Measurements from ENCODE around the gene MMP14.

Gene MMP14

DNA sequence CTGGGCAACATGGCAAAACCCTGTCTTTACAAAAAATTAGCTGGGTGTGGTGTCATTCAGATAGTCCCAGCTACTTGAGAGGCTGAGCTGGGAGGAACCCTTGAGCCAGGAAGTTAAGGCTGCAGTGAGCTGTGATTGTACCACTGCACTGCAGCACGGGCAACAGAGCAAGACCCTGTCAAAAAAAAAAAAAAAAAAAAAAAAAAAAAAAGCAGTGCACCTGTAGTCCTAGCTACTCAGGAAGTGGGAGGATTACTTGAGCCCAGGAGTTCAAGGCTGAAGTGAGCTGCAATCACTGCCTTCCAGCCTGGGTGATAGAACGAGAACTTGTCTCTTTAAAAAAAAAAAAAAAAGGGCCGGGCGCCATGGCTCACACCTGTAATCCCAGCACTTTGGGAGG, 52.3 kb downstream of the MMP14 start:
- no peak overlapping the region for H3K27ac ChIP-seq (replicated peaks)
- TF ChIP-seq SPI1 (IDR thresholded peaks at IDR 0.05; ENCODE audit: borderline replicate concordance, low read depth) (no peak), POLR2AphosphoS5 (IDR thresholded peaks at IDR 0.05; ENCODE audit: low read depth) (no peak), GABPA (IDR thresholded peaks at IDR 0.05; ENCODE audit: low read depth) (no peak), CTCF (IDR thresholded peaks at IDR 0.05; ENCODE audit: insufficient read depth, low read length) (no peak)
- TF ChIP-seq, protein P1, sequence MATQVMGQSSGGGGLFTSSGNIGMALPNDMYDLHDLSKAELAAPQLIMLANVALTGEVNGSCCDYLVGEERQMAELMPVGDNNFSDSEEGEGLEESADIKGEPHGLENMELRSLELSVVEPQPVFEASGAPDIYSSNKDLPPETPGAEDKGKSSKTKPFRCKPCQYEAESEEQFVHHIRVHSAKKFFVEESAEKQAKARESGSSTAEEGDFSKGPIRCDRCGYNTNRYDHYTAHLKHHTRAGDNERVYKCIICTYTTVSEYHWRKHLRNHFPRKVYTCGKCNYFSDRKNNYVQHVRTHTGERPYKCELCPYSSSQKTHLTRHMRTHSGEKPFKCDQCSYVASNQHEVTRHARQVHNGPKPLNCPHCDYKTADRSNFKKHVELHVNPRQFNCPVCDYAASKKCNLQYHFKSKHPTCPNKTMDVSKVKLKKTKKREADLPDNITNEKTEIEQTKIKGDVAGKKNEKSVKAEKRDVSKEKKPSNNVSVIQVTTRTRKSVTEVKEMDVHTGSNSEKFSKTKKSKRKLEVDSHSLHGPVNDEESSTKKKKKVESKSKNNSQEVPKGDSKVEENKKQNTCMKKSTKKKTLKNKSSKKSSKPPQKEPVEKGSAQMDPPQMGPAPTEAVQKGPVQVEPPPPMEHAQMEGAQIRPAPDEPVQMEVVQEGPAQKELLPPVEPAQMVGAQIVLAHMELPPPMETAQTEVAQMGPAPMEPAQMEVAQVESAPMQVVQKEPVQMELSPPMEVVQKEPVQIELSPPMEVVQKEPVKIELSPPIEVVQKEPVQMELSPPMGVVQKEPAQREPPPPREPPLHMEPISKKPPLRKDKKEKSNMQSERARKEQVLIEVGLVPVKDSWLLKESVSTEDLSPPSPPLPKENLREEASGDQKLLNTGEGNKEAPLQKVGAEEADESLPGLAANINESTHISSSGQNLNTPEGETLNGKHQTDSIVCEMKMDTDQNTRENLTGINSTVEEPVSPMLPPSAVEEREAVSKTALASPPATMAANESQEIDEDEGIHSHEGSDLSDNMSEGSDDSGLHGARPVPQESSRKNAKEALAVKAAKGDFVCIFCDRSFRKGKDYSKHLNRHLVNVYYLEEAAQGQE (IDR thresholded peaks at IDR 0.05; ENCODE audit: insufficient replicate concordance, low read depth) = no peak
- no peak overlapping the region for H3K4me3 ChIP-seq (replicated peaks; ENCODE audit: insufficient read depth, low read length)
- no peak for DNase-seq (ENCODE audit: low read depth in 1 of 2, low spot score in 1 of 2)
- peaks cover 5% of the 10 kb centered on the region for H3K27me3 ChIP-seq (ENCODE audit: insufficient read depth, poor library complexity, severe bottlenecking)

DNA sequence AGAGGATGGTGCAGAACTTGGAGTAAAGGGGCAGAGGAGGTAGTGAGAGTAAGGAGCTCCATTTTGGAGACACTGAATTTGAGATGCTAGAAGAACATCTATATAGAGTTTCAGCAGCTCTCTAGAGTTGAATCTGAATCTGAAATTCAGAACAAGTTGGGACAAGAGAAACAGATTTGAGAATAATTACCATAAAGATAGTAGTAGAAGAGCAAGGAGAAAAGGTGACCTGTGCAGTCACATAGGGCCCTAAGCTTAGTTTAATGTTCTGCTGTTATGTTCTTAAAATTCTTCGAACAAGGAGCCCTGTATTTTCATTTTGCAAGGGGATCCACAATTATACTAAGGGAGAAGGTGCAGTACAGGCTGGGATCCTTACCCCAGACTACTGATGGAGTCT, 54.0 kb downstream of the MMP14 start:
- H3K4me3 ChIP-seq (replicated peaks; ENCODE audit: insufficient read depth, low read length) = no peak overlapping the region
- H3K27me3 ChIP-seq (ENCODE audit: insufficient read depth, poor library complexity, severe bottlenecking) = peaks cover 5% of the 10 kb centered on the region
- no peak for DNase-seq (ENCODE audit: low read depth in 1 of 2, low spot score in 1 of 2)
- H3K27ac ChIP-seq (replicated peaks) = no peak overlapping the region
- no peak for TF ChIP-seq CTCF (IDR thresholded peaks at IDR 0.05; ENCODE audit: insufficient read depth, low read length)
- no peak for TF ChIP-seq POLR2AphosphoS5 (IDR thresholded peaks at IDR 0.05; ENCODE audit: low read depth)
- TF ChIP-seq SPI1 (IDR thresholded peaks at IDR 0.05; ENCODE audit: borderline replicate concordance, low read depth) = no peak
- TF ChIP-seq, protein P1 (IDR thresholded peaks at IDR 0.05; ENCODE audit: insufficient replicate concordance, low read depth) = no peak
- TF ChIP-seq GABPA (IDR thresholded peaks at IDR 0.05; ENCODE audit: low read depth) = no peak

DNA sequence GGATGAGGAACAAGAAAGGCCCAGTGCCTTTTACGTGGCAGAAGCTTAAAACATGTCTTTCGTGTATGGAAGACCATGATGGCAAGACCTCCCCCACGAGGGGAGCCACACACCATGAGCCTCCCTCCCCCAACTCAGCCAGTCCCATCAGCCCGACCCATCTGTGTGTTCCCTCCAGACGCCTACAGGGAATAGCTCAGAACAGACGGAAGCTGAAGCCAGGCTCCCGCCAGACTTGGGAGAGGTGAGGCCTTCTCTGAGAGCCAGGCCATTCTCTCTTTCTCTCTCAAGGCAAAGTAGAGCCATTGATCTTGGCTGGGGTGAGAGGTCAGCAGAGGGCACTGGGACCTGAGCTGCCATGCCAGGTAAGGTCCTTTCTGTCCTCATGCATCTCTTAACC, 56.1 kb downstream of the MMP14 start:
- H3K4me3 ChIP-seq (replicated peaks; ENCODE audit: insufficient read depth, low read length) = no peak overlapping the region
- H3K27ac ChIP-seq (replicated peaks) = no peak overlapping the region
- TF ChIP-seq, protein P1 (IDR thresholded peaks at IDR 0.05; ENCODE audit: insufficient replicate concordance, low read depth) = no peak
- TF ChIP-seq CTCF (IDR thresholded peaks at IDR 0.05; ENCODE audit: insufficient read depth, low read length) (no peak), GABPA (IDR thresholded peaks at IDR 0.05; ENCODE audit: low read depth) (no peak), SPI1 (IDR thresholded peaks at IDR 0.05; ENCODE audit: borderline replicate concordance, low read depth) (no peak), POLR2AphosphoS5 (IDR thresholded peaks at IDR 0.05; ENCODE audit: low read depth) (no peak)
- DNase-seq (ENCODE audit: low read depth in 1 of 2, low spot score in 1 of 2) = no peak
- H3K27me3 ChIP-seq (ENCODE audit: insufficient read depth, poor library complexity, severe bottlenecking) = no peaks in the 10 kb centered on the region

Data from HL-60 (cell line).